CD14-positive monocyte (primary cell): ENCODE data around the gene CNTNAP2. TPM values are rescaled to one million over a fixed set of nuclear protein-coding genes. Genes with fewer than 3 reads are reported as not detected.
"Not testable (repeated sequence)": the region's sequence is repeated elsewhere in the genome, so short reads cannot be mapped to it uniquely, and the experiment has no call there.

Experiments
- DNase-seq, 3 donors: peaks; one replicate each; pipeline ENCODE4 v3.0.0-alpha.2; 2011 to 2022
- H2AFZ ChIP-seq: 2 replicates; pipeline ENCODE4 v1.6.0; 2012; ENCODE audit warnings: mild to moderate bottlenecking, low read depth, low read length, inconsistent platforms; ENCODE audit not compliant: insufficient read depth, poor library complexity, severe bottlenecking
- H3K27ac ChIP-seq, 2 donors: 1 replicate in 1 of 2; 2 replicates in 1 of 2; pipeline ENCODE4 v1.5.1; 2012 to 2013; ENCODE audit warnings: low read length in 2 of 2, control low read depth in 1 of 2, inconsistent platforms in 1 of 2, low read depth in 1 of 2, mild to moderate bottlenecking in 1 of 2
- H3K27me3 ChIP-seq, 2 donors: one replicate each; pipeline versions ENCODE4 v1.6.0 to v1.6.1; 2011 to 2013; ENCODE audit warnings: low read length in 2 of 2; ENCODE audit not compliant: control insufficient read depth in 2 of 2, insufficient read depth in 2 of 2
- H3K36me3 ChIP-seq, 2 donors: replicated peaks in 1 of 2; 1 replicate in 1 of 2; 2 replicates in 1 of 2; pipeline versions ENCODE4 v1.5.1 to v1.6.1; 2012 to 2013; ENCODE audit warnings: low read length in 2 of 2, control low read depth in 1 of 2, inconsistent platforms in 1 of 2, mild to moderate bottlenecking in 1 of 2; ENCODE audit not compliant: insufficient read depth in 2 of 2, control insufficient read depth in 1 of 2
- H3K4me1 ChIP-seq, 2 donors: 1 replicate in 1 of 2; 2 replicates in 1 of 2; pipeline versions ENCODE4 v1.5.1 to v1.6.1; 2012 to 2013; ENCODE audit warnings: low read length in 2 of 2, control low read depth in 1 of 2, inconsistent platforms in 1 of 2, mild to moderate bottlenecking in 1 of 2, moderate library complexity in 1 of 2; ENCODE audit not compliant: insufficient read depth in 2 of 2, control insufficient read depth in 1 of 2
- H3K4me2 ChIP-seq: replicated peaks from 2 replicates; pipeline ENCODE3; 2012; ENCODE audit warnings: low read length, moderate library complexity, mild to moderate bottlenecking; ENCODE audit not compliant: poor library complexity, severe bottlenecking; ENCODE audit errors: extremely low read depth
- H3K4me3 ChIP-seq, 3 experiments: fragments of 200-600 bp in 1 of 3; sonication (generic) in 1 of 3; replicated peaks in 1 of 3; 1 replicate in 2 of 3; 2 replicates in 1 of 3; pipeline ENCODE4 v1.5.1; 2011 to 2013; ENCODE audit warnings: low read length in 3 of 3, mild to moderate bottlenecking in 3 of 3, control low read depth in 2 of 3, low read depth in 2 of 3, inconsistent platforms in 1 of 3, moderate library complexity in 1 of 3
- H3K79me2 ChIP-seq: 2 replicates; pipeline ENCODE4 v1.6.0; 2012; ENCODE audit warnings: mild to moderate bottlenecking, control low read depth, inconsistent platforms, low read length, moderate library complexity; ENCODE audit not compliant: insufficient read depth
- H3K9ac ChIP-seq: 2 replicates; pipeline ENCODE4 v1.6.0; 2017; ENCODE audit warnings: low read length, mild to moderate bottlenecking; ENCODE audit not compliant: insufficient read depth, poor library complexity, severe bottlenecking
- H3K9me3 ChIP-seq, 2 donors: replicated peaks in 1 of 2; 1 replicate in 1 of 2; 2 replicates in 1 of 2; pipeline versions ENCODE4 v1.5.1 to v1.6.1; 2012 to 2013; ENCODE audit warnings: low read length in 2 of 2, control low read depth in 1 of 2; ENCODE audit not compliant: control insufficient read depth in 1 of 2, insufficient read depth in 1 of 2
- H4K20me1 ChIP-seq: 2 replicates; pipeline ENCODE4 v1.6.0; 2012; ENCODE audit warnings: mild to moderate bottlenecking, low read length, control low read depth, moderate library complexity; ENCODE audit not compliant: insufficient read depth
- H3K27ac Mint-ChIP-seq, 7 donors: one replicate each; pipeline ENCODE4 v1.8.0; 2020; ENCODE audit warnings: mild to moderate bottlenecking in 7 of 7, mixed read lengths in 7 of 7, moderate library complexity in 6 of 7, inconsistent platforms in 2 of 7
- H3K27me3 Mint-ChIP-seq, 3 donors: one replicate each; pipeline ENCODE4 v1.8.0; 2021 to 2022; ENCODE audit warnings: low read depth in 3 of 3, mild to moderate bottlenecking in 3 of 3, mixed read lengths in 3 of 3, moderate library complexity in 3 of 3, inconsistent platforms in 1 of 3
- H3K36me3 Mint-ChIP-seq, 2 donors: one replicate each; pipeline ENCODE4 v1.8.0; 2020; ENCODE audit warnings: mixed read lengths in 2 of 2, inconsistent platforms in 1 of 2, mild to moderate bottlenecking in 1 of 2
- H3K4me1 Mint-ChIP-seq: one replicate; pipeline ENCODE4 v1.8.0; 2020; ENCODE audit warnings: mild to moderate bottlenecking, mixed read lengths
- H3K4me3 Mint-ChIP-seq, 2 donors: one replicate each; pipeline ENCODE4 v1.8.0; 2020; ENCODE audit warnings: mild to moderate bottlenecking in 2 of 2, mixed read lengths in 2 of 2, moderate library complexity in 1 of 2
- H3K9me3 Mint-ChIP-seq, 7 donors: one replicate each; pipeline ENCODE4 v1.8.0; 2020 to 2022; ENCODE audit warnings: mixed read lengths in 7 of 7, mild to moderate bottlenecking in 6 of 7, moderate library complexity in 6 of 7, inconsistent platforms in 2 of 7
- CTCF ChIP-seq: fragments of 200-600 bp; IDR thresholded peaks from one replicate; pipeline ENCODE4 v1.8.0; 2022; ENCODE audit warnings: antibody characterized with exemption, mild to moderate bottlenecking
- WGBS: methylation state at CpG from one replicate; pipeline ENCODE4 v1.1.5; 2013; ENCODE audit warnings: missing lambda C conversion rate; ENCODE audit not compliant: insufficient coverage; 5-methylcytosine and 5-hydroxymethylcytosine counted together
- intact Hi-C, 2 donors: fragments of 100-400 bp; cut with micrococcal nuclease; formaldehyde crosslinking; loops; one replicate each; pipeline versions ENCODE4 v1.15.0 to v1.15.1; 2023
- polyA plus RNA-seq, 3 donors: library from polyadenylated mRNA; depleted of rRNA in 1 of 3; unstranded in 2 of 3; stranded (reverse) in 1 of 3; fragments of 300-500 nt in 2 of 3; fragments of >200 nt in 1 of 3; fragmentation: Illumina TruSeq in 2 of 3; gene quantifications; 1 replicate in 2 of 3; 2 replicates in 1 of 3; pipeline ENCODE4 v1.2.3, GENCODE V29; 2012 to 2021

Gene CNTNAP2
- polyA plus RNA-seq, 3 donors, result 0.01 TPM; not detected in 2

GRCh38 chr7:148447221-148447849 is 2330.7 kb downstream of the CNTNAP2 start:
- Histone ChIP-seq H2AFZ (no peak overlapping the region), H3K9me3 (peaks cover 10 to 23% of the 10 kb centered on the region in 2 donors), H3K4me3 (no peak overlapping the region), H3K4me2 (no peak overlapping the region), H3K79me2 (no peaks in the 10 kb centered on the region), H4K20me1 (no peaks in the 10 kb centered on the region), H3K4me1 (no peaks in the 10 kb centered on the region), H3K27me3 (no peaks in the 10 kb centered on the region), H3K36me3 (no peaks in the 10 kb centered on the region), H3K27ac (no peak overlapping the region), H3K9ac (no peak overlapping the region)
- no peaks in the 10 kb centered on the region for H3K4me1 Mint-ChIP-seq
- no peak for DNase-seq
- peaks cover 0 to 2% (median 0%) of the 10 kb centered on the region in 3 donors for H3K27me3 Mint-ChIP-seq
- peaks cover 5 to 27% (median 14%) of the 10 kb centered on the region in 7 donors for H3K9me3 Mint-ChIP-seq
- TF ChIP-seq CTCF, result no peak
- no peaks in the 10 kb centered on the region for H3K36me3 Mint-ChIP-seq
- no peak overlapping the region for H3K27ac Mint-ChIP-seq
- no peak overlapping the region for H3K4me3 Mint-ChIP-seq
- no CpG with 5 or more reads among the region's 4 CpGs for WGBS
- intact Hi-C loops, result no loop called here

GRCh38 chr7:148451526-148451925 is 2334.9 kb downstream of the CNTNAP2 start:
- H3K79me2 ChIP-seq, H3K4me3 Mint-ChIP-seq, H3K36me3 ChIP-seq: not testable (repeated sequence)

More at GRCh38 chr7:148451526-148451925, 2334.9 kb downstream of the CNTNAP2 start:
- H3K9me3 Mint-ChIP-seq, result peaks cover 4 to 12% (median 5%) of the 10 kb centered on the region in 7 donors
- H3K27me3 Mint-ChIP-seq, H3K27me3 ChIP-seq, DNase-seq, H3K4me1 Mint-ChIP-seq, H3K9ac ChIP-seq, H4K20me1 ChIP-seq, H3K9me3 ChIP-seq, H3K27ac Mint-ChIP-seq, intact Hi-C loops, H3K4me1 ChIP-seq, H3K4me3 ChIP-seq, H3K36me3 Mint-ChIP-seq, H3K4me2 ChIP-seq, H3K27ac ChIP-seq, H2AFZ ChIP-seq: not testable (repeated sequence)
- no CpG with 5 or more reads among the region's 8 CpGs for WGBS
